ENCODE data around the gene ABHD2.

Gene ABHD2

GRCh38 chr15:89187986-89188514, 99.8 kb downstream of the ABHD2 start:
- Histone ChIP-seq H3K27ac (no peak overlapping the region), H3K4me1 (no peaks in the 10 kb centered on the region), H3K27me3 (no peaks in the 10 kb centered on the region), H3K4me3 (no peak overlapping the region), H3K9me3 (no peaks in the 10 kb centered on the region), H3K36me3 (peaks cover 76 to 94% (median 89%) of the 10 kb centered on the region in 3 donors)
- TF ChIP-seq CTCF (IDR thresholded peaks at IDR 0.05) = no peak
- DNase-seq = no peak
- intact Hi-C loops (cut with DNase I; ENCODE audit: low total_unique reads) = no loop called here

- no peak overlapping the region for H3K27ac ChIP-seq
- H3K9me3 ChIP-seq = no peaks in the 10 kb centered on the region
- TF ChIP-seq CTCF (IDR thresholded peaks at IDR 0.05) = no peak
- no peak overlapping the region for H3K4me3 ChIP-seq
- peaks cover 0 to 23% (median 5%) of the 10 kb centered on the region in 4 donors for H3K4me1 ChIP-seq
- no peaks in the 10 kb centered on the region for H3K27me3 ChIP-seq
- intact Hi-C loops (cut with DNase I; ENCODE audit: low total_unique reads) = no loop called here
- DNase-seq = no peak
- H3K36me3 ChIP-seq = peaks cover 74 to 97% (median 84%) of the 10 kb centered on the region in 3 donors
Measured at GRCh38 chr15:89192136-89192535, 103.9 kb downstream of the ABHD2 start.

- Histone ChIP-seq H3K27ac (no peak overlapping the region), H3K36me3 (peaks cover 67 to 95% (median 84%) of the 10 kb centered on the region in 3 donors), H3K27me3 (no peaks in the 10 kb centered on the region), H3K9me3 (no peaks in the 10 kb centered on the region), H3K4me1 (peaks cover 0 to 29% (median 5%) of the 10 kb centered on the region in 4 donors), H3K4me3 (no peak overlapping the region)
- no peak for DNase-seq
- TF ChIP-seq CTCF (IDR thresholded peaks at IDR 0.05) = no peak
- intact Hi-C loops (cut with DNase I; ENCODE audit: low total_unique reads) = no loop called here
Measured at GRCh38 chr15:89192766-89193165, 104.5 kb downstream of the ABHD2 start.

GRCh38 chr15:89194608-89195007, 106.4 kb downstream of the ABHD2 start:
- H3K4me1 ChIP-seq = peaks cover 0 to 32% (median 5%) of the 10 kb centered on the region in 4 donors
- intact Hi-C loops (cut with DNase I; ENCODE audit: low total_unique reads) = no loop called here
- no peak for DNase-seq
- no peaks in the 10 kb centered on the region for H3K9me3 ChIP-seq
- H3K27me3 ChIP-seq = no peaks in the 10 kb centered on the region
- peak overlapping the region; percentile 47 to 57 for H3K27ac ChIP-seq
- no peak for TF ChIP-seq CTCF (IDR thresholded peaks at IDR 0.05)
- no peak overlapping the region for H3K4me3 ChIP-seq
- peaks cover 63 to 89% (median 76%) of the 10 kb centered on the region in 3 donors for H3K36me3 ChIP-seq

- no peaks in the 10 kb centered on the region for H3K9me3 ChIP-seq
- DNase-seq = peak in 1 of 2 donors; percentile 82
- peaks cover 0 to 32% (median 5%) of the 10 kb centered on the region in 4 donors for H3K4me1 ChIP-seq
- peaks cover 63 to 89% (median 76%) of the 10 kb centered on the region in 3 donors for H3K36me3 ChIP-seq
- no peak overlapping the region for H3K4me3 ChIP-seq
- H3K27me3 ChIP-seq = no peaks in the 10 kb centered on the region
- peak overlapping the region; percentile 57 to 58 for H3K27ac ChIP-seq
- intact Hi-C loops (cut with DNase I; ENCODE audit: low total_unique reads) = no loop called here
- no peak for TF ChIP-seq CTCF (IDR thresholded peaks at IDR 0.05)
Measured at GRCh38 chr15:89195836-89196235, 107.6 kb downstream of the ABHD2 start.

All from tibial artery (tissue), 4 donors.